ENCODE data around the gene TIA1.

TIA1 gene

DNA sequence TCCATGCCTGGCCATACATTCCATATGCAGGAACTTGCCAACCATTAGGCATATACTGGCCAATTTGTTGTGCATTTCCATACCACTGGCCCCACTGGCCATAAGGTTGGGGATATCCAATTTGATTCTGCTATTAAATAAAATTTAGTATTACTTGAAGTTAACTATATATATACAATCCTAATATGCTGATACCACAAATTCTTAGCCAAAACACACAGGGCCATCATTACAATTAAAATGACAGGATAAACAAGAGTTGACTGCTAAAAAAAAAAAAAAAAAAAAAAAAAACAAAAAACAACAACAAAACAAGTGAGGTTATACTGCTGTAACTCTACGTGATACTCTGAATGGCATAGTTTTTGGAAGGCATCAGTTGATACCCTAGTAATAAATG lies 34.1 kb downstream of the TIA1 start:
- TF ChIP-seq EZH2phosphoT487 (IDR thresholded peaks at IDR 0.05; ENCODE audit: low read length) (no peak), EZH2 (optimal IDR thresholded peaks at IDR 0.05; ENCODE audit: low read depth, low read length) (no peak)
- TF ChIP-seq, protein P1, sequence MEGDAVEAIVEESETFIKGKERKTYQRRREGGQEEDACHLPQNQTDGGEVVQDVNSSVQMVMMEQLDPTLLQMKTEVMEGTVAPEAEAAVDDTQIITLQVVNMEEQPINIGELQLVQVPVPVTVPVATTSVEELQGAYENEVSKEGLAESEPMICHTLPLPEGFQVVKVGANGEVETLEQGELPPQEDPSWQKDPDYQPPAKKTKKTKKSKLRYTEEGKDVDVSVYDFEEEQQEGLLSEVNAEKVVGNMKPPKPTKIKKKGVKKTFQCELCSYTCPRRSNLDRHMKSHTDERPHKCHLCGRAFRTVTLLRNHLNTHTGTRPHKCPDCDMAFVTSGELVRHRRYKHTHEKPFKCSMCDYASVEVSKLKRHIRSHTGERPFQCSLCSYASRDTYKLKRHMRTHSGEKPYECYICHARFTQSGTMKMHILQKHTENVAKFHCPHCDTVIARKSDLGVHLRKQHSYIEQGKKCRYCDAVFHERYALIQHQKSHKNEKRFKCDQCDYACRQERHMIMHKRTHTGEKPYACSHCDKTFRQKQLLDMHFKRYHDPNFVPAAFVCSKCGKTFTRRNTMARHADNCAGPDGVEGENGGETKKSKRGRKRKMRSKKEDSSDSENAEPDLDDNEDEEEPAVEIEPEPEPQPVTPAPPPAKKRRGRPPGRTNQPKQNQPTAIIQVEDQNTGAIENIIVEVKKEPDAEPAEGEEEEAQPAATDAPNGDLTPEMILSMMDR (IDR thresholded peaks at IDR 0.05; ENCODE audit: low read length) = no peak
- Histone ChIP-seq H3K4me2 (ENCODE audit: low read depth, low read length) (no peak overlapping the region), H3K27me3 (replicated peaks; ENCODE audit: insufficient read depth, low read length) (no peaks in the 10 kb centered on the region), H3K9ac (ENCODE audit: low read length) (no peak overlapping the region), H3K9me2 (replicated peaks; ENCODE audit: insufficient read depth, low read length) (no peaks in the 10 kb centered on the region), H3K4me3 (ENCODE audit: low read length) (no peak overlapping the region), H3K4me1 (ENCODE audit: low read length) (peaks cover 14% of the 10 kb centered on the region), H3K9me3 (replicated peaks; ENCODE audit: insufficient read depth, low read length) (no peaks in the 10 kb centered on the region), H2AFZ (ENCODE audit: low read length) (no peak overlapping the region), H3K36me3 (replicated peaks; ENCODE audit: insufficient read depth, low read length) (peaks cover 15% of the 10 kb centered on the region; the same call in 1 of the 2 replicates), H3K27ac (ENCODE audit: low read length) (no peak overlapping the region), H4K20me1 (ENCODE audit: insufficient read depth, low read length) (no peaks in the 10 kb centered on the region), H3F3A (ENCODE audit: insufficient read depth, low read length) (peaks cover 20% of the 10 kb centered on the region), H3K79me2 (ENCODE audit: low read length) (no peaks in the 10 kb centered on the region)
- DNase-seq = no peak

DNA sequence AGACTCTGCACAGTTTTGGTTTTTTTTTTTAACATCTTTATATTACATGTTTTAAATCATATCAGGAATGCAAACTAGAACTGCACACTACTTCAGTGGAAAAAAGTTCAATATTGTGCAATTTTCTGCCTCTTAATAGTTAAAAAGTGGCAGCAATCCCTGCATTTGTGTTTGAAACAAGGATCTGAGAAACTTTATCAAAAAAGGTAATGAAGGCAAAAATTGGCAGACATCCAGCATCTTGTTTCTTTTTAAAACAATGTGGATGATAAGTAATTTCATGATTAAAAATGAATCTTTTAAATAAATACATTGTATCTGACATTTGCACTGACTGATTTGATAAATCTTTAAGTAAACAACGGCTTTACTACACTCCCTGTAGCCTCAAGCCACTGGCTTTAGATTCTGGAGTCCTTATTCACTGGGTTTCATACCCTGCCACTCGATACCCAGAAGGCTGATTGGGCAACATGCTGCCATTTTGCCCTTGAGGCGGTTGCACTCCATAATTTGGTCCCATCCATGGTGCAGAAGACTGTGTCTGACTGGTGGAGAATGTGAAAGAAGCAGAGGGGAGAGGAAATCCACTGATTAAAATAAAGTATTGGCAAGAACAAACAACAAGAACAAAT lies 36.0 kb downstream of the TIA1 start:
- Histone ChIP-seq H3K9me2 (replicated peaks; ENCODE audit: insufficient read depth, low read length) (no peaks in the 10 kb centered on the region), H3K9me3 (replicated peaks; ENCODE audit: insufficient read depth, low read length) (no peaks in the 10 kb centered on the region), H3K4me3 (ENCODE audit: low read length) (no peak overlapping the region), H3K36me3 (replicated peaks; ENCODE audit: insufficient read depth, low read length) (peaks cover 15% of the 10 kb centered on the region; the same call in 1 of the 2 replicates), H2AFZ (ENCODE audit: low read length) (no peak overlapping the region), H3K4me1 (ENCODE audit: low read length) (no peaks in the 10 kb centered on the region), H3K27ac (ENCODE audit: low read length) (no peak overlapping the region), H3K9ac (ENCODE audit: low read length) (no peak overlapping the region), H4K20me1 (ENCODE audit: insufficient read depth, low read length) (no peaks in the 10 kb centered on the region), H3F3A (ENCODE audit: insufficient read depth, low read length) (0 out of 2 replicates have a peak, but pooled peaks cover 3% of the 10 kb centered on the region), H3K79me2 (ENCODE audit: low read length) (no peaks in the 10 kb centered on the region), H3K27me3 (replicated peaks; ENCODE audit: insufficient read depth, low read length) (no peaks in the 10 kb centered on the region), H3K4me2 (ENCODE audit: low read depth, low read length) (no peak overlapping the region)
- TF ChIP-seq, protein P1 (IDR thresholded peaks at IDR 0.05; ENCODE audit: low read length) = no peak
- no peak for TF ChIP-seq EZH2phosphoT487 (IDR thresholded peaks at IDR 0.05; ENCODE audit: low read length)
- TF ChIP-seq EZH2 (optimal IDR thresholded peaks at IDR 0.05; ENCODE audit: low read depth, low read length) = no peak
- no peak for DNase-seq

DNA sequence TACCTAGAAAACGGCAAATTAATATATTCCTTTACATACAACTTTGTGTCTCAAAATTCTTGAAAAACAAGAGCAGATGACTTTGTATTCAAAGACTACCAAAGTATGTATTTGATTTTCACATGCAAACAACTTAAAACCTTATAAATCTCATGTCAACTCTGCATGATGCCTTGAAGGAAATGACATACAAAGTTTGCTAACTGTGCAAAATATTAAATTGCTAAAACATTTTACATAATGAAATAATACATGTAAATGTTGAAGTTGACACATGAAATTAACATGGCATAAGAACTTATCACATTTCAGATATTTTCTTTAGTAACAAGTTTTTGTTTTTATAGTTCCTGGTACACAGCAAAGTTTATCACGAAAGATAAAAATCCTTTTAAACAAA lies 36.8 kb downstream of the TIA1 start:
- Histone ChIP-seq H3K27me3 (replicated peaks; ENCODE audit: insufficient read depth, low read length) (no peaks in the 10 kb centered on the region), H3K9me3 (replicated peaks; ENCODE audit: insufficient read depth, low read length) (no peaks in the 10 kb centered on the region), H3F3A (ENCODE audit: insufficient read depth, low read length) (0 out of 2 replicates have a peak, but pooled peaks cover 3% of the 10 kb centered on the region), H3K4me1 (ENCODE audit: low read length) (no peaks in the 10 kb centered on the region), H3K79me2 (ENCODE audit: low read length) (no peaks in the 10 kb centered on the region), H3K9me2 (replicated peaks; ENCODE audit: insufficient read depth, low read length) (no peaks in the 10 kb centered on the region), H3K36me3 (replicated peaks; ENCODE audit: insufficient read depth, low read length) (peaks cover 15% of the 10 kb centered on the region; the same call in 1 of the 2 replicates), H4K20me1 (ENCODE audit: insufficient read depth, low read length) (no peaks in the 10 kb centered on the region), H3K27ac (ENCODE audit: low read length) (no peak overlapping the region), H2AFZ (ENCODE audit: low read length) (no peak overlapping the region), H3K9ac (ENCODE audit: low read length) (no peak overlapping the region), H3K4me2 (ENCODE audit: low read depth, low read length) (no peak overlapping the region), H3K4me3 (ENCODE audit: low read length) (no peak overlapping the region)
- no peak for DNase-seq
- TF ChIP-seq, protein P1 (IDR thresholded peaks at IDR 0.05; ENCODE audit: low read length) = no peak
- TF ChIP-seq EZH2 (optimal IDR thresholded peaks at IDR 0.05; ENCODE audit: low read depth, low read length) = no peak
- TF ChIP-seq EZH2phosphoT487 (IDR thresholded peaks at IDR 0.05; ENCODE audit: low read length) = no peak

All from MM.1S (cell line).